ENCODE results near the gene FCHO2. TPM values are rescaled to one million over a fixed set of nuclear protein-coding genes. Genes with fewer than 3 reads are reported as not detected.

The FCHO2 gene
- total RNA-seq, 1 donor from 2014 or later: 11.2 TPM

DNA sequence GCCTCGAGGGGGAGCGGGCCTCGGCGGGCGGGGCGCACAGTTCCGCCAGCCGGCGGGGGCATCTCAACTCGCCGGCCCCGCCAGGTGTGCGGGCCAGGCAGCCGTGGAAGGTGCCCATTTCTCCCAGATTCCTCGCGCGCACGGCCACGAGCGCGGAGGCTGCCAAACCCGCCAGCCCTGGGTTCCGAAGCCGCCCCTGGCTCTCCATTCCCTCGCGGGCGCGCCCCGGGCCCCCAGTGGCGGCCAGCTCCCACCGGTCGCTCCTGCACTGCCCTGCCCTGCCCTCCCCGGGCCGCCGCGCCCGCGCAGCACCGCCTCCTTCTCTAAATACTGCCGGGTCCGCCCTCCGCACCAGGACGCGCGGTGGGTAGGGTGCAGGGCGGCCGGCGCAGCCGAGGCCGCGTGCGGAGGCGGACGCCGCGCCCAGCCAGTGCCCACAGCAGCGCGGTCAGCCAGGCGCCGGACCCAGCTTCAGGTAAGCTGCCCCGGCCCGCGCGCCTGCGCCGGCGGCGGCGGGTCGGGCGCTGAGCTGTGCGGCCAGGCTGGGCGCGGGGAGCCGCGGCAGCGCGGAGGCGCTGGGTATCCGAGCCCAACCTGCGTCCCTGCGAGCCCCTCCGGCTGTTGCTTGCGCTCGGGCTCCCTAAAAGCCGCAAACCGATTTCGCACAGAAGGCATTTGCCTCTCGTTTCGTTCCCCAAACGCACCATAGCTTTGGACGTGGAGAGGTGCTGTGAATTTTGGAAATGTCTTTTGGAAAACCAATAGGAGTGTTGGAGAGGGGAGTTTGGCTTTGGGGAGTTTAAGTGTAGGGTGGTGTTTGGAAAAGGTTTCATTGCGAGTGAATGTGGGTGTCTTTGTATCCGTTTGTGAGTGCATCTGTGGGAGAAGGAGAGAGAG lies 164.6 kb downstream of the FCHO2 start, which contains the start of gene TMEM171:
TMEM171 (plus strand) TSS at position 354 of the 897 bp plus-strand sequence. CDS start 2,799 bp downstream, outside the sequence.
- TF ChIP-seq, protein P1, sequence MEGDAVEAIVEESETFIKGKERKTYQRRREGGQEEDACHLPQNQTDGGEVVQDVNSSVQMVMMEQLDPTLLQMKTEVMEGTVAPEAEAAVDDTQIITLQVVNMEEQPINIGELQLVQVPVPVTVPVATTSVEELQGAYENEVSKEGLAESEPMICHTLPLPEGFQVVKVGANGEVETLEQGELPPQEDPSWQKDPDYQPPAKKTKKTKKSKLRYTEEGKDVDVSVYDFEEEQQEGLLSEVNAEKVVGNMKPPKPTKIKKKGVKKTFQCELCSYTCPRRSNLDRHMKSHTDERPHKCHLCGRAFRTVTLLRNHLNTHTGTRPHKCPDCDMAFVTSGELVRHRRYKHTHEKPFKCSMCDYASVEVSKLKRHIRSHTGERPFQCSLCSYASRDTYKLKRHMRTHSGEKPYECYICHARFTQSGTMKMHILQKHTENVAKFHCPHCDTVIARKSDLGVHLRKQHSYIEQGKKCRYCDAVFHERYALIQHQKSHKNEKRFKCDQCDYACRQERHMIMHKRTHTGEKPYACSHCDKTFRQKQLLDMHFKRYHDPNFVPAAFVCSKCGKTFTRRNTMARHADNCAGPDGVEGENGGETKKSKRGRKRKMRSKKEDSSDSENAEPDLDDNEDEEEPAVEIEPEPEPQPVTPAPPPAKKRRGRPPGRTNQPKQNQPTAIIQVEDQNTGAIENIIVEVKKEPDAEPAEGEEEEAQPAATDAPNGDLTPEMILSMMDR (IDR thresholded peaks at IDR 0.05; ENCODE audit: insufficient read depth, low read length, poor library complexity, severe bottlenecking): no peak
- H3K4me3 ChIP-seq (ENCODE audit: low read depth, low read length): peak within 1 kb of the TSS; percentile 56
- DNase-seq (ENCODE audit: low read depth): no peak
- H3K36me3 ChIP-seq (ENCODE audit: control insufficient read depth, insufficient read depth, low read length): no peaks in the 10 kb centered on the region
- no peaks in the 10 kb centered on the region for H3K27me3 ChIP-seq (ENCODE audit: control insufficient read depth, insufficient read depth, low read length)

DNA sequence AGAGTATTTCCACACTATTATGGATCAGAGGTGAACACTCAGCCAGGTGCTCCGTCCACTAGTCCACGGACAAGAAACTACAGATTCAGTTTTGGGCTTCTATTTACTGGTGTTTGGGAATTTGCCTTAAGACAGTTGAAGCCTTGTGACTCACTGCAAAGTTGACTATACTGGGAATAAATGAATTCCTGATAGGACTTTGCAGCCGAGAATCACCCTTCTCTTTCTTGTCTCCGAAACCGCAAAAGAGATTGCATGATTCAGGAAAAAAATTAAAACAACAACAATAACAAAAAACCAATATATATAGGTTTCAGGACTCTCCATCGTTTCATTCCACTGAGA lies 165.2 kb downstream of the FCHO2 start:
- no peak for DNase-seq (ENCODE audit: low read depth)
- Histone ChIP-seq H3K36me3 (ENCODE audit: control insufficient read depth, insufficient read depth, low read length) (no peaks in the 10 kb centered on the region), H3K4me3 (ENCODE audit: low read depth, low read length) (peak overlapping the region; percentile 56)

DNA sequence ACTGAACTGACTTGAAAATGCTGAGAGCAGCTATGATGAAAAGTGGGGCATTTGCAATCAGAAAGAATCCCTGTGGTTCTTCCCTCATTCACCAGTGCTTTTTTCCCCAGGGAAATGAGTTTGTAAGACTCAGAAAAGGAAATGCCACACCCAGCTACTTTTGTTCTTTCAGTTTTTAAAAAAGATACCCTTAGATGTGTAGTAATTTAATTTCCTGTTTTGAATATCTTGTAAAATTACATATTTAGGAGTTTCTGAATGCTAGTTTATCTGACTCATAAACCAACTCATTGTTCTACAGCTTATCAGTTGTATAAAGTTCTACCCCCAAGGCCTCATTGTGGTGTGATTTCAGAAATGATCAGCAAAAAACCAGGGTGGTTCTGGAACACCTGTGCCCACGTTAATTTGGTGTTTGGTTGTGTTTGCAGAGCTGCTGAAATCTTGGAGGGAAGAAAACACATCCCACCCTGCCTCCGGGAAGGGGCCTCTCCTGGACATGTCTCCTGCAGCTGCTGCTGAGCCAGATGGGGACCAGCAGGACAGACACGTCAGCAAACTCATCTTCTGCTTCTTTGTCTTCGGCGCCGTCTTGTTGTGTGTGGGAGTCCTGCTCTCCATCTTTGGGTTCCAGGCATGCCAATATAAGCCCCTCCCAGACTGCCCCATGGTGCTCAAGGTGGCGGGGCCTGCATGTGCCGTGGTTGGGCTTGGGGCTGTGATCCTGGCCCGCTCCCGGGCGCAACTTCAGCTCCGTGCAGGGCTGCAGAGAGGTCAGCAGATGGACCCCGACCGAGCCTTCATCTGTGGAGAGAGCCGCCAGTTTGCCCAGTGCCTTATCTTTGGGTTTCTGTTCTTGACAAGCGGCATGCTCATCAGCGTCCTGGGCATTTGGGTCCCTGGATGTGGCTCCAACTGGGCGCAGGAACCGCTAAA lies 167.3 kb downstream of the FCHO2 start:
- H3K4me3 ChIP-seq (ENCODE audit: low read depth, low read length): no peak overlapping the region
- no peak for DNase-seq (ENCODE audit: low read depth)
- H3K36me3 ChIP-seq (ENCODE audit: control insufficient read depth, insufficient read depth, low read length): no peaks in the 10 kb centered on the region
- no peaks in the 10 kb centered on the region for H3K27me3 ChIP-seq (ENCODE audit: control insufficient read depth, insufficient read depth, low read length)
- TF ChIP-seq, protein P1 (IDR thresholded peaks at IDR 0.05; ENCODE audit: insufficient read depth, low read length, poor library complexity, severe bottlenecking): no peak

More for the DNA sequence above, 165.2 kb downstream of the FCHO2 start:
- TF ChIP-seq, protein P1 (IDR thresholded peaks at IDR 0.05; ENCODE audit: insufficient read depth, low read length, poor library complexity, severe bottlenecking): no peak
- no peaks in the 10 kb centered on the region for H3K27me3 ChIP-seq (ENCODE audit: control insufficient read depth, insufficient read depth, low read length)

DNA sequence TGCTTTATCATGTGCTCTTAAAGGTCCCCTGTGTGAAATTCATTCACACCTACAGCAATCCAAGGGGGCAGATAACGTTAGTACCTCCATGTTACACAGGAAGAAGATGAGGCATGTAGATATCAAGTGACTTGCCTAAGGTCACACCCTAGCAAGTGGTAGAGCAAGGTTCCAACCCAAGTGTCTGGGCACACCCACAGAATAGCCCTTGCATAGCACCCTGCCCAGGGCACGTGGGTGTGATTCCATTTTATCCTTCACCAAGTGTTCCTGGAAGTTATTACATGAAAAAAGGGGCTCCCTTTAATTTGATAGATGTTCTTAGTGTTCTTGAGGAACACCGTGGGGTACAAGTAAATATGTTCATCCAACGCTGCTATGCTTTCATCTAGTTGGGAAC lies 169.4 kb downstream of the FCHO2 start:
- TF ChIP-seq, protein P1 (IDR thresholded peaks at IDR 0.05; ENCODE audit: insufficient read depth, low read length, poor library complexity, severe bottlenecking): no peak
- no peak for DNase-seq (ENCODE audit: low read depth)
- H3K4me3 ChIP-seq (ENCODE audit: low read depth, low read length): no peak overlapping the region
- no peaks in the 10 kb centered on the region for H3K36me3 ChIP-seq (ENCODE audit: control insufficient read depth, insufficient read depth, low read length)
- no peaks in the 10 kb centered on the region for H3K27me3 ChIP-seq (ENCODE audit: control insufficient read depth, insufficient read depth, low read length)

DNA sequence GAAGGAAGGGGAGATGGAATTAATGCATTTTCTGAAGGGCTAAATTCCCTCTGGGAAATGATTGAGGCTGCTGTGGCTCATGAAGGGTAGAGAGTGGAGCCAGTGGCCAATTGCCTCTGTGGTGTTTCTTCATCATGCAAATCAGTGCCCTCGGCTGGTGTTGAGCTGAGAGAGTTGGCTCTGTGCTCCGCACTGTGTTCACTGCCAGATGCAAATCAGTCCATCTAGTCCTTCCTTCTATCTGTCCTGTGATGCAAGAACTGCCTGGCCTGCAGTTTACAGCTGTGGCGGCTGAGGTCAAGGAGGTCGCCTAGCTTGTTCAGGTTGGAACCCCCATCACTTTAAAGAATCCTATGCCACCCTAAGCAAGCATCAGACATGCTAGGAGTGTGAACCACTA lies 170.5 kb downstream of the FCHO2 start:
- TF ChIP-seq, protein P1 (IDR thresholded peaks at IDR 0.05; ENCODE audit: insufficient read depth, low read length, poor library complexity, severe bottlenecking): no peak
- Histone ChIP-seq H3K36me3 (ENCODE audit: control insufficient read depth, insufficient read depth, low read length) (no peaks in the 10 kb centered on the region), H3K27me3 (ENCODE audit: control insufficient read depth, insufficient read depth, low read length) (no peaks in the 10 kb centered on the region), H3K4me3 (ENCODE audit: low read depth, low read length) (no peak overlapping the region)
- no peak for DNase-seq (ENCODE audit: low read depth)
